UCSD-AML1 (cell line): ENCODE data around the gene UFD1.
"Not testable (repeated sequence)": the region's sequence is repeated elsewhere in the genome, so short reads cannot be mapped to it uniquely, and the experiment has no call there.

Source experiments
- DNase-seq: peaks from one replicate; lab custom pipeline; 2025; ENCODE audit not compliant: unreplicated experiment; lab: John Stamatoyannopoulos, UW

Gene UFD1

GRCh38 chr22:19451570-19451969, 27.4 kb downstream of the UFD1 start:
- DNase-seq: no peak

- no peak for DNase-seq
These were observed 28.4 kb downstream of the UFD1 start for GRCh38 chr22:19450363-19451175.

GRCh38 chr22:19449422-19449767, 29.6 kb downstream of the UFD1 start:
- DNase-seq: no peak

- no peak for DNase-seq
These were observed 30.1 kb downstream of the UFD1 start for GRCh38 chr22:19448739-19449421.

- no peak for DNase-seq
These were observed 30.9 kb downstream of the UFD1 start for GRCh38 chr22:19448076-19448607.

- DNase-seq: peak; percentile 82
These were observed 31.5 kb downstream of the UFD1 start, which contains the start of gene C22orf39 for GRCh38 chr22:19447330-19448075. C22orf39 (minus strand) TSS chr22:19447711; CDS start chr22:19447688, 23 bp downstream.

- no peak for DNase-seq
These were observed 32.2 kb downstream of the UFD1 start for GRCh38 chr22:19446603-19447329.

GRCh38 chr22:19445279-19445982, 33.6 kb downstream of the UFD1 start:
- not testable (repeated sequence) for DNase-seq

GRCh38 chr22:19443544-19444211, 35.3 kb downstream of the UFD1 start:
- no peak for DNase-seq

- no peak for DNase-seq
These were observed 36.8 kb downstream of the UFD1 start for GRCh38 chr22:19442166-19442565.

- no peak for DNase-seq
These were observed 38.4 kb downstream of the UFD1 start for GRCh38 chr22:19440411-19441195.

- DNase-seq: no peak
These were observed 40.7 kb downstream of the UFD1 start for GRCh38 chr22:19438298-19438697.

GRCh38 chr22:19436444-19437161, 42.4 kb downstream of the UFD1 start:
- DNase-seq: not testable (repeated sequence)

- DNase-seq: no peak
These were observed 44.0 kb downstream of the UFD1 start for GRCh38 chr22:19434829-19435580.

GRCh38 chr22:19434401-19434800, 44.6 kb downstream of the UFD1 start:
- no peak for DNase-seq

GRCh38 chr22:19432133-19432851, 46.7 kb downstream of the UFD1 start, which contains the start of gene MRPL40:
MRPL40 (plus strand) TSS chr22:19432545; CDS start chr22:19432555, 10 bp downstream.
- DNase-seq: peak; percentile 97
